ENCODE data around the gene SPDYC. TPM values are rescaled to one million over a fixed set of nuclear protein-coding genes. Genes with fewer than 3 reads are reported as not detected.
"Not testable (repeated sequence)": the region's sequence is repeated elsewhere in the genome, so short reads cannot be mapped to it uniquely, and the experiment has no call there.

Gene SPDYC
- total and polyA plus RNA-seq, 12 donors: not detected

GRCh38 chr11:65147352-65148075, 22.5 kb upstream of the SPDYC start:
- ATAC-seq: no peak
- peaks cover 0 to 7% (median 0%) of the 10 kb centered on the region in 11 donors for H3K9me3 ChIP-seq
- H3K4me1 ChIP-seq: peaks cover 0 to 27% (median 11%) of the 10 kb centered on the region in 9 donors
- no peak overlapping the region for H3K4me3 ChIP-seq
- no peak for DNase-seq
- TF ChIP-seq CTCF (IDR thresholded peaks at IDR 0.05): no peak
- 66 to 78% methylated on average over 2 of the region's 2 CpGs for WGBS, 2 donors
- H3K36me3 ChIP-seq: no peaks in the 10 kb centered on the region
- no peaks in the 10 kb centered on the region for H3K27me3 ChIP-seq
- no peak overlapping the region for H3K27ac ChIP-seq
- intact Hi-C loops (cut with DNase I): loop anchor here in 1 of 10 donors (5.0 kb wide), 1 partner anchor 35 kb away; the partner anchor contains the start of gene CAPN1

GRCh38 chr11:65148657-65149056, 21.4 kb upstream of the SPDYC start:
- H3K4me3 ChIP-seq: no peak overlapping the region
- 87 to 88% methylated on average over 5 of the region's 5 CpGs for WGBS, 2 donors
- H3K27me3 ChIP-seq: no peaks in the 10 kb centered on the region
- DNase-seq (no peak), ATAC-seq (no peak)
- intact Hi-C loops (cut with DNase I): loop anchor here in 1 of 10 donors (5.0 kb wide), 1 partner anchor 34 kb away; the partner anchor contains the start of gene CAPN1
- TF ChIP-seq CTCF (IDR thresholded peaks at IDR 0.05): no peak
- peaks cover 0 to 7% (median 0%) of the 10 kb centered on the region in 11 donors for H3K9me3 ChIP-seq
- no peak overlapping the region for H3K27ac ChIP-seq
- H3K36me3 ChIP-seq: no peaks in the 10 kb centered on the region
- H3K4me1 ChIP-seq: peaks cover 0 to 32% (median 11%) of the 10 kb centered on the region in 9 donors

- H3K36me3 ChIP-seq; H3K4me3 ChIP-seq; DNase-seq; H3K9me3 ChIP-seq; H3K27me3 ChIP-seq; intact Hi-C loops (cut with DNase I): not testable (repeated sequence)
- peak overlapping the region; percentile 46 to 82 (median 71) for H3K27ac ChIP-seq
- H3K4me1 ChIP-seq: peaks cover 0 to 32% (median 11%) of the 10 kb centered on the region in 9 donors
- WGBS, 2 donors: 84 to 88% methylated on average over 10 of the region's 10 CpGs
- ATAC-seq: peak in 1 of 8 donors; percentile 15
These were observed 19.9 kb upstream of the SPDYC start for GRCh38 chr11:65150131-65150508.

- ATAC-seq: peak; percentile 81 to 98 (median 94)
- Histone ChIP-seq H3K27ac (peak overlapping the region; percentile 46 to 82 (median 71)), H3K4me3 (no peak overlapping the region), H3K4me1 (peaks cover 0 to 32% (median 11%) of the 10 kb centered on the region in 9 donors), H3K27me3 (no peaks in the 10 kb centered on the region), H3K9me3 (peaks cover 0 to 7% (median 0%) of the 10 kb centered on the region in 11 donors), H3K36me3 (no peaks in the 10 kb centered on the region)
- TF ChIP-seq CTCF (IDR thresholded peaks at IDR 0.05): no peak
- WGBS, 2 donors: 26 to 29% methylated on average over 12 of the region's 12 CpGs
- peak; percentile 75 to 81 for DNase-seq
- intact Hi-C loops (cut with DNase I): no loop called here
These were observed 19.3 kb upstream of the SPDYC start for GRCh38 chr11:65150509-65151299.
